Right forelimb (tissue), 1 donor: ENCODE data around the gene TRABD2B.

Experiments used
- DNase-seq: peaks from one replicate; pipeline ENCODE4 v3.0.0-alpha.2; 2018

Gene TRABD2B

GRCh38 chr1:47712596-47713299, 284.4 kb downstream of the TRABD2B start:
- no peak for DNase-seq

- DNase-seq, result no peak
Observed at GRCh38 chr1:47711848-47712492, 285.2 kb downstream of the TRABD2B start.

GRCh38 chr1:47711184-47711847, 285.9 kb downstream of the TRABD2B start:
- DNase-seq, result no peak
